Measurements from ENCODE around the gene TLR5.
"Not testable (repeated sequence)": the region's sequence is repeated elsewhere in the genome, so short reads cannot be mapped to it uniquely, and the experiment has no call there.

Gene TLR5, protein sequence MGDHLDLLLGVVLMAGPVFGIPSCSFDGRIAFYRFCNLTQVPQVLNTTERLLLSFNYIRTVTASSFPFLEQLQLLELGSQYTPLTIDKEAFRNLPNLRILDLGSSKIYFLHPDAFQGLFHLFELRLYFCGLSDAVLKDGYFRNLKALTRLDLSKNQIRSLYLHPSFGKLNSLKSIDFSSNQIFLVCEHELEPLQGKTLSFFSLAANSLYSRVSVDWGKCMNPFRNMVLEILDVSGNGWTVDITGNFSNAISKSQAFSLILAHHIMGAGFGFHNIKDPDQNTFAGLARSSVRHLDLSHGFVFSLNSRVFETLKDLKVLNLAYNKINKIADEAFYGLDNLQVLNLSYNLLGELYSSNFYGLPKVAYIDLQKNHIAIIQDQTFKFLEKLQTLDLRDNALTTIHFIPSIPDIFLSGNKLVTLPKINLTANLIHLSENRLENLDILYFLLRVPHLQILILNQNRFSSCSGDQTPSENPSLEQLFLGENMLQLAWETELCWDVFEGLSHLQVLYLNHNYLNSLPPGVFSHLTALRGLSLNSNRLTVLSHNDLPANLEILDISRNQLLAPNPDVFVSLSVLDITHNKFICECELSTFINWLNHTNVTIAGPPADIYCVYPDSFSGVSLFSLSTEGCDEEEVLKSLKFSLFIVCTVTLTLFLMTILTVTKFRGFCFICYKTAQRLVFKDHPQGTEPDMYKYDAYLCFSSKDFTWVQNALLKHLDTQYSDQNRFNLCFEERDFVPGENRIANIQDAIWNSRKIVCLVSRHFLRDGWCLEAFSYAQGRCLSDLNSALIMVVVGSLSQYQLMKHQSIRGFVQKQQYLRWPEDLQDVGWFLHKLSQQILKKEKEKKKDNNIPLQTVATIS

DNA sequence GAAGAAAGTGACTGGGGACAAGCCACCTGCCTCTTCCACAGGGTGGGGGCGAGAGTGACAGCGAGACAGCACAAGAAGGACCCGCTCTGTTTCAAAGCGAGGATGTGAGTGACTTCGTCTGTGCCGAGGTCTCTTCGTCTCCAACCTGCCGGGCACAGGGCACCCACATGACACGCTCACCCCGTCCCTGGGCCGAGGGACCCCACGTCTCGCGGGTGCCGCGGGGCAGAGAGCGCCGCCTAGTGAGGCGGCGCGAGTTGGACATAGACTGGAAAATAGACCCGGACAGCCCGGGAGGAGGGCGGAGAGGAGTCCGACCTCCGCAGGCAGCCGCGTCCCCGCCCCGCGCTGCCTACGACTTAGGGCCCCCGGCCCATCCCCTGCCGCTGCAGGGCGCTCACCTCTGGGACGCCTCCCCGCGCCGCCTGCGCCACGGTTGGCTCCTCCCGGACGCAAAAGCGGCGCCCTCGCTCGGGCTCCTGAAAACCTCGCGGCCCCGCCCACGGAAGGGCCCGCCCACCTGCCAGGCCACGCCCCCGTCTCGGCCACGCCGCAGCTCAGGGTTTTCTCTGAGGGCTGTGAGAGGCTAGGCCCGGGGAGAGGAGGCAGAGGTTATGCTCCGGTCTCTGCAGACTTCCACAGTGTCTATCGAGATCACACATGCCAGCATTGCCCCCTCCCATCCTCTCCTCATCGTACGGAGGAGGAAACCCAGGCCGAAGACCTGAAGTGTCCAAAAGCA, at the start of gene TLR5:
Gene TLR5, minus strand, starts transcription at position 454 of the 742 bp plus-strand sequence. CDS start 30,217 bp downstream, outside the sequence.
- peak; percentile 88 for DNase-seq

DNA sequence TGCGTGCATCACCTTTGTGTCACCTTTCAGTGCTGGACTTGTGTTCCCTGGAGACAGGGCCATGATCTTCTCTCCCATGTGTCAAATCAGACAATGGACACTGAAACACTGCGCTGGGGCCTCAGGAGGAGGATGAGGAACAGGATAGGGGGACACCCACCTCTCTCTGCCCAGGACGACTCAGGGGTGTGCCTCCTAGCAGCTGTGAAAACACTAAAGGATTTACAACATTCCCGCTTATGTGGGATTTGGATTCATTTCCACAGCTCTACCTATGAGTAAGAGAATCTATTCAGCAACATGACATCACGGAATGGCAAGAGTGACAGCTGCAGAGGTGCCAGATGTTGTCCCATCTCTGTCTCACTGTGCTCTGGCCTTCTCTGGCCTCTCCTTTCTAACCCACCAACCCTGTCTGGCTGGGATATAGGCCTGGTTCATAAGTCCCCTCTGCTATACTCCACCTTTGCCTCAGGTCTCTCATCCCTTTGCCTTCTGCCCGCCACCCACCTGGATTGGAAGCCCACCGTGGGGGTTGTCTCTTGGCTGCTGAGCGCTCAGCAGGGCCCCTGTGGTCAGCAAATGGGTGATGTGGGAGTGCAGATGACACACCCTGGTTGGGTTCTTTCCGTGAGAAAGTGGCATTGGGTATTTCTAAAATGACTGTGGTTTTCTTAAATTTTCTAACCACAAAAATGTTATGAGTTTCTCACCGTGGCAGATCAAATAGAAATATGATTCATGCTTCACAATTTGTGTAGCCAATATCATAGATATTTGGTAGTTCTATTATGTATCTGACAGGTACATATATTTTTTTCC, 47.1 kb upstream of the TLR5 start:
- no peak for DNase-seq

DNA sequence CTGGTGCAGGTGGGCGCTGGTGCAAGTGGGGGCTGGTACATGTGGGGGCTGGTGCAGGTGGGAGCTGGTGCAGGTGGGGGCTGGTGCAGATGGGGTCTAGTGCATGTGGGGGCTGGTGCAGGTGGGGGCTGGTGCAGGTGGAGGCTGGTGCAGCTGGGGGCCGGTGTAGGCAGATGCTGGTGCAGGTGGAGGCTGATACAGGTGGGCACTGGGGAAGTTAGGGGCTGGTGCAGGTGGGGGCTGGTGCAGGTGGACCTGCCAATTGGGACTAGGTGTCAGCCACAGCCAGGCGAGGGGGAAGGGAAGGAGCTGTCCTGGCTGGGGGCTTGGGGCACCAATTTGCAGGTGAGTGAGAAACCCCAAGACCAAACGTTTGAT, 46.5 kb upstream of the TLR5 start:
- no peak for DNase-seq

DNA sequence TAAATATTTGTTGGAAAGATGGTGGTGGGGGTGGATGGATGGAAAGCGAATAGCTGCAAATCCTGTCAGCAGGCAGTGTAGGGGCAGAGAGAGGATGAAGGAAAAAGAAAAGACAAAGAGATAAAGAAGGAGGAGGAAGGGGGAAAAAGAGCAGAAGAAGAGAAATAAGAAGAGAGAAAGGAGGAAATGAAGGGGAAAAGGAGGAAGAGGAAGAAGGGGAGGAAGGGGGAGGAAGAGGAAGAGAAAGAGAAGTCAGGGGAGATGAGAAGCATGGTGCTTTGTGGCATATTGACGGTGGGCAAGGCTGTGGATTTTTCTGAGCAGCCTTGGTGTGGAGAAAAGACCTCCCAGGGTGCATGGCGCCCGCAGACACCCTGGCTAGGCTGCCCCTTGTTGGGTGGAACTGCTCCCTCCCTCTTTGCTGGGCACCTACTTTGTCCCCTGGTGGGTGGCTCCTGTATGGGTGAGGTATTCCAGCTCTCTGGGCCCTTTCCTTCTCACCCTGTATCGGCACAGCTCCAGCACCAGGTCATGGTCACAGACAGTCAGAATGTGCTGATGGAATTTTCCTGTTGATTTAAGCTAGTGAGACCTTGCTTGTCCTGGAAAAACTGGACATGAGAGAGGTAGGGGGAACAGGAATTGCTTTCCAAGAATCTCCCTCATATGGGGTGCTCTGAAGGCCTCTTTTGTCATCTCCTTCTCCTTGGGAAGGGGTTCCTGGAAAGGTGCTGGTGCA, 45.7 kb upstream of the TLR5 start:
- no peak for DNase-seq

DNA sequence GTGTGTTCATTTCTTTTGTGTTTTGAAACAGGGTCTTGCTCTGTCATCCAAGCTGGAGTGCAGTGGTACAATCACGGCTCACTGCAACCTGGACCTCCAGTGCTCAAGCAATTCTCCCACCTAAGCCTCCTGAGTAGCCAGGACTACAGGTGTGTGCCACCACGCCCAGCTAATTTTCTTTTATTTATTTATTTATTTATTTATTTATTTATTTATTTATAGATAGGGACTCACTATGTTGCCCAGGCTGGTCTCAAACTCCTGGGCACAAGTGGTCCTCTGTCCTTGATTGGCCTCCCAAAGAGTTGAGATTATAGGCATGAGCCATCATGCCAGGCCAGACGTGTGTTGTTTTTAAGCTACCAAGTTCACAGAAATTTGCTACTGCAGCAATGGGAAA, 43.8 kb upstream of the TLR5 start:
- no peak for DNase-seq

DNA sequence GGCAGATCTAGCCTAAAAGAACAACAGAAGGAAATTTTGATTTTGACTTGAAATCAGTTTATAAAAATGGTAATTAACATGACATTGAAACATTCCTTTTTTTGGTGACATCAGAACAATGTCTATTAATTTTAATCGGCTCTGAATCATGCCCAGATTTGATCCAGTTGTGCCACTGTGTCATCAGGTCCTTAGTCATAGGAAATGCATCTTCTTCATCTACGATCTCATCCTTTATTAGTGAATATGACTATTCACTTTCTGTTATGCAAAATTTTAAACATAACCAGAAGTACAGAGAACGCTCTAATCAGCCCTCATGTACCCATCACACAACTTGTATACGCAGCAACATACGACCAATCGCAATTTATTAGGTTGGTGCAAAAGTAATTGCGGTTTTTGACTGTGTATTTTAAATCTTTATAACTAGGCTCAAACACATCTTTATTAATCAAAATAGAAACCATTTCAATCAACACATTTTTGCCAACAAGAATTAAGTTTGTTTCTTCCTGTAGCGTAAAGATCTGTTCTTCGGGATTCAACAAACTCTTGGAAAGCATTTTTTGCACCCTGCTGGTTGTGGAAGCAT, 40.3 kb upstream of the TLR5 start:
- DNase-seq = no peak

DNA sequence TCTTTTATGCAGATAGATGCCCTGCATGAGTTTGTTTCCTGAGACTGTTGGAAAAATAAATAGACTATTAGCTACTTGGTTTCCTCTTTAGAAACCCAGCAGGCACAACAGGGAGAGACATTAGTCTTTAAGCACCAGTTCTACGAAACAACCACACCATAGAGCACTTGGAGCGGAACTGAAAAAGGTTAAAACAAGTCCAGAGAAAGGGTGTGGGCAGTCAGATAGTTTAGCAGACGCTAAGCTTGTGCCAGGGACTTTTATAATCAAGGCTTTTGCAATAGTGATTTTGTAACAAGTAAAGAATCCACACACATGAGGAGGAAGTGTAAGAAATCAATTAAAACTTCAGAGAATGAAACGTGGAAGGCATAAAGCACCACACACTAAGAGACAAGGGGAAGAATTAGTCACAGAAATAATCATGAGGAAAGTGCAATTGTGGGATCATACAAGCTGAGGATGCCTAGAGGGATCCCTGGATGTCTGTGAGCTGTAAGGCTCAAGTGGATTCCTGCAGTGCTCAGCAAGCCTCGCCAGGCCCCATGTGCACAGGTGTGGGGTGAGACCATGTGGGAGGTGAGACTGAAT, 37.8 kb upstream of the TLR5 start:
- no peak for DNase-seq

DNA sequence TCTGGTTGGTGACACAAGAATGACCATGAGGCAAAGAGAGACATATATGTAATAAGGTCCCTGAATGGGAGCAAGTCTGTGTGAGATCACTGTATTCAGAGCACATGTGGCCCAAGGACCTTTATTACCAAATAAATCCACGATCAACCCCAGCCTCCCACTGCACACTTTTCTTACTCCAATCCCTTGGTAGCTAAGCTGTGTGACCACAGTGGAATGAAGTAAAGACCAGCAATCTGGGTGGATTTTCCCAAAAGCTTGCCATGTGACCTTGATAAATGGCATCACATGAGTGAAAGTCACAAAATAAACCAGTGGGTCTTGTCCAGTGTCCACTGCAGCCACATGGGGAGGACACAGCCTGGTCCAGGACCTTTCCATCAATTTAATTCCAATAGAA, 36.7 kb upstream of the TLR5 start:
- DNase-seq = no peak

DNA sequence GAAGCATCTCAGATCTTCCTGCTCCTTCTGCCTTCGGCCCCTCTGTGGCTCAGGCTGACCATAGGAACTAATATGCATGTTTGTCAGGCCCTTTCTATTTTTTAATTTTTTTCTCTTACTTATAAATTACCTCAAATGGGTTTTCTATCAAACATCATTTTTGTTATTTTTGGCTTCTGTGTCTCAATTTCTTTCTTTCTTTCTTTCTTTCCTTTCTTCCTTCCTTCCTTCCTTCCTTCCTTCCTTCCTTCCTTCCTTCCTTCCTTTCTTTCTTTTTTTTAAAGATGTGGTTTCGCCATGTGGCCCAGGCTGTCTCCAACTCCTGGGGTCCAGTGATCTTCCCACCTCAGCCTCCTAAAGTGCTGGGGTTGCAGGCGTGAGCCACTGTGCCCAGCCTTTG, 36.2 kb upstream of the TLR5 start:
- no peak for DNase-seq

DNA sequence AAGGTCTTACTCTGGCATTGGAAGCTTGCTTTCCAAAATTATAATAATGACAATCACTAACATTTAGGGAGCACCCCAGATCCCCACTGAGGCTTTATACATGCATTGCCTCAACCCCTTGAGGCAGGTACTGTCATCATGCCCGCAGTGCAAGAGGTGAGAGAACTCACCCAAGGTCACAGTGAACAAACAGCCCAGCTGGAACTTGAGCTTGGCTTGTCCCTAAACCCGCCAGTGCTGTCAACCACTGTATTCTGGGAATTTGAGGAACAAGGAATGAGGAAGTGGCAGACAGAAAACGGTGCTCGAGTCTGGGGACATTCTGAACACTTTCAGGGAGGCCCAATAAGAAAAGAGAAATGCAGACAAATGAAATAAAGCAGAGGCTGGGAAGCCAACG, 34.6 kb upstream of the TLR5 start:
- DNase-seq = no peak

DNA sequence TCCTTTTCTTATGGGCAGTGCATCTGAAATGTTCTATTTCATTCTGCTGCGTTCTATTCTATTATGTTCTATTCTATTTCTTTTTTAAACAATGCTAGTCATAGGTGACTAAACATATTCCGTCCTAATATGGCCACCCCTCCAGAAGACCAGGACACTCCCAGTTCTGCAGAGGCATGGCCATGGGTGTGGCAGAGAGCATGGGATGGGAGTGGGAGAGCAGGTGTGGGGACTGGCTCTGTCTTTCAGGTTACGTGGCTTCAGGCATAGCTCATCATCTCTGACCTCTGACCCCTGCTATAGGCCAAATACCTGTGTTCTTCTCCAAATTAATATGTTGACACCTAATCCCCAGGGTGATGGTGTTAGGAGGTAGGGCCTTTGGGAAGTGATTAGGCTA, 33.4 kb upstream of the TLR5 start:
- no peak for DNase-seq

DNA sequence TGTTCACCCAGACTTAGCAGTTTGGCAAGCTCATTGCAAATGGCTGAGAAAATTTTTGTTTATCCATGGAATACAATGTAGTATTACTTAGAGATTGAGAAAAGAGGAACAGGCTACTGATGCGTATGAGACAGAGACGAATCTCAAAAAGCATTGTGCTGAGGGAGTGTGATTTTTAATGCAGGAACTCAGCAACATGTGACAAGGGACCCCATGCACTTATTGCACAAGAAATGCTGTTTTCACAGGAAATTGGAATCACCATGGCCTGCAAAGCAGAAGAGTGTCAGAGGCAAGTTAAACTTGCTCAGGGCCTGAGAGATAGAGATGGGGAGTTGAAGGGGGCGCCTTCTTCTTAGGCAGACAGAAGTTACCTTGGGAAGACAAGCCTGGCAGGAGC, 32.6 kb upstream of the TLR5 start:
- no peak for DNase-seq

DNA sequence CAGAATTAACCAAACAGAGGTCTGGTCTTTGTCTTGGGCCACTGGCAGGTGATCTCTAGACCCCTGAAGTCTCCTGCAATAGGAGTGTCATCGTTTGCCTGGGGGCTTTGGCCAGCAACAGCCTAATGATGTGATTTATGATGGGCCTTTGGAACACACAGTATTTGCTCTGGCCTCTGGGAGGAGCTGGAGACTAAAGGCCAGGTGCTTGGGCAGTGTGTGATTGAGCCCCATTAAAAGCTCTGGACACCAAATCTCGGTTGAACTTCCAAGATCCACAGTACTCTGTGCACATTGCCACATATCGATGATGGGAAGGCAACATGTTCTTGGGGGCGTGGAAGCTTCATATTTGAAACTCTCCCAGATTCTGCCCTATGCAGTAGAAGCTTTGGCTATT, 32.0 kb upstream of the TLR5 start:
- DNase-seq = peak; percentile 51

DNA sequence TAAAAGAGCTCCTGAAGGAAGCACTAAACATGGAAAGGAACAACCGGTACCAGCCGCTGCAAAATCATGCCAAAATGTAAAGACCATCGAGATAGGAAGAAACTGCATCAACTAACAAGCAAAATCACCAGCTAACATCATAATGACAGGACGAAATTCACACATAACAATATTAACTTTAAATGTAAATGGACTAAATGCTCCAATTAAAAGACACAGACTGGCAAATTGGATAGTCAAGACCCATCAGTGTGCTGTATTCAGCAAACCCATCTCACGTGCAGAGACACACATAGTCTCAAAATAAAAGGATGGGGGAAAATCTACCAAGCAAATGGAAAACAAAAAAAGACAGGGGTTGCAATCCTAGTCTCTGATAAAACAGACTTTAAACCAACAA, 26.4 kb upstream of the TLR5 start:
- not testable (repeated sequence) for DNase-seq

DNA sequence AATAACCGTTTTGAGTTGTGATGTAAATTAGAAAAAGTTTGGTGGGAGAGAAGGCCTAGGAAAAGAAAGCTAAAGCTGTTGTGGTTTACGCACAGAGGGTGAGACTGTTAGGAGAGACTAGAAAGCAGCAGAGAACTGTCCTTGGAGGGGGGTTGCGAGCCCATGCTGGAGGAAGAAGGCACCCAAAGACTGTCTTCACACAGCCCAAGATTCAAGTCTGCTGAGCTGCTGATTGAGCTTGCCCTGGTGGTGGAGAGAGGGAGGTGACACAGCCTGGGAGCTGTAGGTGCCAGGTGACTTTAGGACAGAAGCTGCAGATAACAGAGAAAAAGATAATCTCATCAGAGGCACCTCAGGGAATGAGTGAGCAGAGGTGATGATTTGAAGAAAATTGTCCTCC, 18.3 kb upstream of the TLR5 start:
- no peak for DNase-seq

DNA sequence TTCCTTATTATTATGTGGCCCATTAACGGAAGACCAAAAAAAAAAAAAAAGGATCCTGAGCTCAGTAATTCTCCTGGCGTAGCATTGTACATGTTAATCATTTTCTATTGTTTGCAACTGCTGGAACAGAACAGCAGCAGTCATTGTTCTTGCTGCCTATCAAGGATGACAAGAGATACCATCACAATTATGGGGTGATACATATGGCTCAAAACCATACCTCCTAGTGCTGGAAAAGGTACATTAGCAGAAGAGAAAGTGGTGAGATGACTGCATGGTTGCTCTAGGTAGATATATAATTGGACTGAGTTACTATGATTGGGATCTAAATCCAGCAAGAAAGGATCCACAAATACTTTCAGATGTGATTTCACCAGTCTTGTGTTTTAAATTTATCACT, 13.3 kb upstream of the TLR5 start:
- DNase-seq = no peak

DNA sequence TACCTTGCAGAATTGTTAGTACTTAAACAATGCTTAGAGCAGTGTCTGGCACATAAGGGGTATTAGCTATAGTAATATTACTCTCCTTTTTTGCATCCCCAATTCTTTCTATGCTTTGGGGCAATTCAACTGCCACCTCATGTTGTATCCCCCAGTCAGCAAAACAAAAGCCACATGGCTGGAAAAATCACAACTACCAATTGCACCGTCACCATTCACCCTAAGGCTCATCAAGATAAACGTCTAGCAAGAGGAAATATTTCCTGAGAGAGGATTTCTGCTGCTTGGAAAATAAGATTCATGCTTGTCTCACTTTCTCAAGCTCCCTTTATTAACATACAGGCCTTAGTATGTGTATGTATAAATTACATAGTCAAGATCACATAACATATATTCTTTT, 12.1 kb upstream of the TLR5 start:
- no peak for DNase-seq

DNA sequence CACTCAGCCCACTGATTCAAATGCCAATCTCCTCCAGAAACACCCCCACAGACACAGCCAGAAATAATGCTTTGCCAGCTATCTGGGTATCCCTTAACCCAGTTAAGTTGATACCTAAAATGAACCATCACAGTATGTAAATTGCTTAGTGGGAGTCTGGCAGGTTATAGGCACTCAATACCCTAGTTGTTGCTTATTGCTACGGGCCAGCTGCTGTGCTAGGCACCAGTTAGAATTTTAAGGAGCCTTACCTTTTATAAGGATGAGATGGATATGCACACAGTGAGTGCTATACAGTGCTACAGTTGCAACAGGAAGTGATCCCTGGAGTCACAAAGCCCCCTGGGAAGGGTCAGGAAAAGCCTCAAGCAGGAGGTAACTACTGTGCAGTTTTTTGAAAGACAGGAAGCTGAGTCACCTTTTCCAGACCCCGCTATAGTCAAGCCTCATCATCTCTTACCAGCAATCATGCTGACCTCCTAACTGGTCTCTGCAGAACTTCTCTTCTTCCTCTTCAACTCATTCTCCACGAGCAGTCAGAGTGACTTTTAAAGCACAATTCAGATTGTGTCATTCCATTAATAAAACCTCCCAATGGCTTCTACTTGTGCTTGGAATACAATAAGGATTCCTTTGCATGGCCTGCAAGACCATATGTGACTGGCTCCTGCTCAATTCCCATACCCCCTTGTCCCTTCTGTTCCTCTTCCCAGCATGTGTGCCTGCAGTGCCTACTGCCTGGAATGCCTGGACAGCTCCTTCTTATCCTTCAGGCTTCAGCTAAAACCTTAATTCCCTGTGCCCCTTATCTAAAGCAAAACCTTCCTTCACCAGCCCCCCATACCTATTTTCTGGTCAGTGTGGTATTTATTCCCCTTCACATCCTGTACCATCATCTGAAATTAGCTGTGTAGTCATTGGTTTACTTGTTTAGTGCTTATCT, 10.4 kb upstream of the TLR5 start:
- no peak for DNase-seq

DNA sequence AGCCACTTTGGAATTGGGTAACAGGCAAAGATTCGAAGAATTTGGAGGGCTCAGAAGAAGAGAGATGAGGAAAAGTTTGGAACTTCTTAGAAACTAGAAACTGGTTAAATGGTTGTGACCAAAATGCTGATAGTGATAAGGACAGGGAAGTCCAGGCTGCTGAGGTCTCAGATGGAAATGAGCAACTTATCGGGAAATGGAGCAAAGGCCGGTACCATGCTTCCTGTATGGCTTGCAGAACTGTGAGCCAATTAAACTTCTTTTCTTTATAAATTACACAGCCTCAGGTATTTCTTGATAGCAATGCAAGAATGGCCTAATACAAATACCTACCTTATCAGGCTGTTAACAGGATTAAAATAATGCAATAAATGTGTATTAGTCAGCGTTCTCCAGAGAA, 9.4 kb upstream of the TLR5 start:
- no peak for DNase-seq

DNA sequence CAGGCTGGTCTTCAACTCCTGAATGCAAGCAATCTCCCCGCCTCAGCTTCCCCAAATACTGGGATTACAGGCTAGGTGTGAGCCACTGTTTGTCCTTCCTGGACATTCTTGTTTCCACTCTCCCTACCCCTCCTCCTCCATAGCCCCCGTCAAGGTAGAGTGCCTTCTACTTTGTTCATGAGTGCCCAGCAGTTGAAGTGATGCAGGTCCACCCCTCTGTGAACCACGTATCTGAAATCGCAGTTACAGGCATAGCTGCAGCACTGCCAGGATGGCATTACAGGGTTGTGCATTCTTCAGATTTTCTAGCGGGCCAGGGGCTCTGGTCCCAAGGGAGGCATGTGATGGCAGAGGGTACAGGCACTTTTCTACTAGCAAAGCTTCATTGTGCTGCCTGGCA, 7.4 kb upstream of the TLR5 start:
- no peak for DNase-seq
